Measurements from ENCODE around the gene ARL6IP4. TPM values are rescaled to one million over a fixed set of nuclear protein-coding genes. Genes with fewer than 3 reads are reported as not detected.
A peak's percentile ranks its signal among the peaks of the same experiment; 100 is the strongest.

The ARL6IP4 gene
- total and polyA plus RNA-seq, 5 donors, result 158 to 299 (median 170) TPM

DNA sequence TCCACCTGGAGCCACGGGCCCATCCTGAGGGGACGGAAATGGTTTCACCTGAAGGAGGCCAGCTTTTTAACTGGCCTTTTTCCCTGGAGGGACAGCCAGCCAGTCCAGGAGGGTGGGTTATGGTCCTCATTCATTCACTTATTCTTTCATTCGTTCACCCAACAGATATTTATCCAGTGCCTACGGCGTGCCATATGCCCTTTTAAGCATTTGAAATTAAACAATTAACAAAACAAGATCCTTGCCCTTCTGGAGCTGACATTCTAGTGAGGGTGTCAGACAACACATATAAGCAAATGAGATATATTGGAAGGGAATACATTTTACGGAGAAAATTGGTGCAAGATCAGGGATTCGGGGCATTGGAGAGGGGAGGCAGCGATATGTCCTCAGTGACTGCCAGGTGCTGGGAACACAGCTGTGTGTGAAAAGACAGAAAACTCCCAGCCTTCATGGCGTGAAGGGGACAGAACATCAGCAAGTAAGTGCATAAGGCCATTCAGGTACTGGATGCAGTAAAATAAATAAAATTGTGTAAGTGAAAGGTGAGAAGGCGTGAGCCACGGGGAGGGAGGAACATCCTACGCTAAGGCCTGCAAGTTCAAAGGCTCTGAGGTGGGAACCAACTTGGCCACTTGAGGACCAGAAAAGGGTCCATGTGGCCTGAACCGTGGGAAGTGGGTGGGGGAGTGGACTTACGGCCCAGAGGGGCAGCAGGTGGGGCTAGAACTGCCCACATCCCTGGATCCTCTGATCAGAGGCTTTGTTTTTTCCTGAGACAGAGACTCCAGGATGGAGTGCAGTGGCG lies 13.5 kb upstream of the ARL6IP4 start:
- intact Hi-C loops (cut with DNase I), result no loop called here
- ATAC-seq (no peak), DNase-seq (no peak)
- H3K9me3 ChIP-seq (ENCODE audit: control insufficient read depth, low read length), result no peaks in the 10 kb centered on the region
- 53% methylated on average over 15 of the region's 15 CpGs for WGBS
- H3K4me3 ChIP-seq (ENCODE audit: low read length), result no peak overlapping the region
- no peaks in the 10 kb centered on the region for H3K27me3 ChIP-seq (ENCODE audit: control insufficient read depth, insufficient read depth)
- H3K27ac ChIP-seq (ENCODE audit: low read length), result no peak overlapping the region
- H3K4me1 ChIP-seq (ENCODE audit: control insufficient read depth, insufficient read depth, low read length), result peaks cover 2% of the 10 kb centered on the region

DNA sequence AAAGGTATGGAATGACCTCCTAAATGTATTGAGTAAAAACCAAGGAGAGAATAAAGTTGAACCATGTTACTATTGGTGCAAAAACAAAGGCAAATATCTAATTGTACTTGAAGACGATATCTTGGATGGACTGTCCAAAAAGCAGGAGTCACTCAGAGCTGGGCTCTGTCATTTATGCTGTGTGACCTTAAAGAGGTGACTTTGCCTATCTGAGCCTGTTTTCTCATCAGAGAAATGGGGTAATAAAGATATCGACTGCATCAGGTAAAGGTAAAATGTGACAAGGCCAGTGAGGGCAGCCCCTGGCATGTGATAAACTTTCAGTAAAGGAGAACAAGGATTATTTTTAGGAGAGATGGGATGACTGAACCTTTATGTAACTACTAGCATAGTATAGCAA lies 12.4 kb upstream of the ARL6IP4 start:
- no peak for DNase-seq
- 83% methylated on average over 2 of the region's 2 CpGs for WGBS
- intact Hi-C loops (cut with DNase I), result no loop called here
- no peak for ATAC-seq
- no peaks in the 10 kb centered on the region for H3K27me3 ChIP-seq (ENCODE audit: control insufficient read depth, insufficient read depth)
- peaks cover 2% of the 10 kb centered on the region for H3K4me1 ChIP-seq (ENCODE audit: control insufficient read depth, insufficient read depth, low read length)
- no peak overlapping the region for H3K4me3 ChIP-seq (ENCODE audit: low read length)
- H3K27ac ChIP-seq (ENCODE audit: low read length), result no peak overlapping the region
- H3K9me3 ChIP-seq (ENCODE audit: control insufficient read depth, low read length), result no peaks in the 10 kb centered on the region

DNA sequence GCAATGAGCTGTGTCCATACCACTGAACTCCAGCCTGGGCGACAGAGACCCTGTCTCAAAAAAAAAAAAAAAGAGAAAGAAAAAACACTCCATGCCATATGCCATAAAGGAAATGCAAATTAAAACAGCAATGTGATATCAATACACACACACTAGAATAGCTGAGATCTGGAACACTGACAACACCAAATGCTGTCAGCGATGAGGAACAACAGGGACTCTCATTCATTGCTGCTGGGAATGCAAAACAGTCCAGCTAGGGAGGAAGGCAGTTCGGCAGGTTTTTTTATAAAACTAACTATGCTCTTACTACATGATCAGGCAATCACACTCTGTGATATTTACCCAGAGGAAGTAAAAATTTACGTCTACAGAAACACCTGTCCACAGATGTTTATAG lies 10.8 kb upstream of the ARL6IP4 start:
- WGBS, result 51% methylated on average over 4 of the region's 4 CpGs
- Histone ChIP-seq H3K27me3 (ENCODE audit: control insufficient read depth, insufficient read depth) (no peaks in the 10 kb centered on the region), H3K9me3 (ENCODE audit: control insufficient read depth, low read length) (no peaks in the 10 kb centered on the region), H3K4me3 (ENCODE audit: low read length) (no peak overlapping the region), H3K4me1 (ENCODE audit: control insufficient read depth, insufficient read depth, low read length) (peaks cover 2% of the 10 kb centered on the region), H3K27ac (ENCODE audit: low read length) (no peak overlapping the region)
- no peak for ATAC-seq
- intact Hi-C loops (cut with DNase I), result no loop called here
- no peak for DNase-seq

DNA sequence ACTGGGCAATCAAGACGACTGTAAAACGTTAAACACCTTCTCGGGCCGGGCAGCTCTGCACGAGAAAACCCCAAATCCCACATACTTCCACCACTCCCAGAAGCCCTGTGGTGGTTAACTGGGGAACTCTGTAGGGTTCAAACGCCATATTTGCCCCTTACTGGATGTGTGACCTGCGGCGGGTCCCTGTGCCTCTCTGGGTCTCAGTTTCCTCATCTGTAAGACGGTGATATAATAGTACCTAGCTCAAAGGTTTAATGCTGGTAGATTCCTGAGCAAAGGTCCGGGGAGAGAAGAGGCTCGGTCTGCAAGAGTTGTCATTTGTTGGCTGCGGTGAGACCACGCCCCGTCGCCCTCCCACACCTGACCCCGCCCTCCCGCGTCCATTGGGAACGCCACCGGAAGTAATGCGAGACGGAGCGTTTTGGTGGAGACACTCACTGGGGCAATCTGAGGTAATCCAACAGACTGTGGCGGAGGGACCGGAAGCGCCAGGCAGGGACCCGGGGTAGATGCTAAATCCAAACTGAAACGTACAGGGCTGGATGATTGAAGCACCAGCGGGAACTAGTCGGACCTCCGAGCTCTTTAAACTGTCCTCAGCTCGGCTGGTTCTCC lies 6.1 kb upstream of the ARL6IP4 start:
- no peaks in the 10 kb centered on the region for H3K27me3 ChIP-seq (ENCODE audit: control insufficient read depth, insufficient read depth)
- intact Hi-C loops (cut with DNase I), result no loop called here
- H3K4me3 ChIP-seq (ENCODE audit: low read length), result peak overlapping the region; percentile 87
- peak; percentile 98 to 99 (median 99) for DNase-seq
- ATAC-seq, result peak; percentile 95 to 96
- H3K9me3 ChIP-seq (ENCODE audit: control insufficient read depth, low read length), result no peaks in the 10 kb centered on the region
- peak overlapping the region; percentile 91 for H3K27ac ChIP-seq (ENCODE audit: low read length)
- no peaks in the 10 kb centered on the region for H3K4me1 ChIP-seq (ENCODE audit: control insufficient read depth, insufficient read depth, low read length)
- under 1% methylated on average over 32 of the region's 32 CpGs for WGBS

DNA sequence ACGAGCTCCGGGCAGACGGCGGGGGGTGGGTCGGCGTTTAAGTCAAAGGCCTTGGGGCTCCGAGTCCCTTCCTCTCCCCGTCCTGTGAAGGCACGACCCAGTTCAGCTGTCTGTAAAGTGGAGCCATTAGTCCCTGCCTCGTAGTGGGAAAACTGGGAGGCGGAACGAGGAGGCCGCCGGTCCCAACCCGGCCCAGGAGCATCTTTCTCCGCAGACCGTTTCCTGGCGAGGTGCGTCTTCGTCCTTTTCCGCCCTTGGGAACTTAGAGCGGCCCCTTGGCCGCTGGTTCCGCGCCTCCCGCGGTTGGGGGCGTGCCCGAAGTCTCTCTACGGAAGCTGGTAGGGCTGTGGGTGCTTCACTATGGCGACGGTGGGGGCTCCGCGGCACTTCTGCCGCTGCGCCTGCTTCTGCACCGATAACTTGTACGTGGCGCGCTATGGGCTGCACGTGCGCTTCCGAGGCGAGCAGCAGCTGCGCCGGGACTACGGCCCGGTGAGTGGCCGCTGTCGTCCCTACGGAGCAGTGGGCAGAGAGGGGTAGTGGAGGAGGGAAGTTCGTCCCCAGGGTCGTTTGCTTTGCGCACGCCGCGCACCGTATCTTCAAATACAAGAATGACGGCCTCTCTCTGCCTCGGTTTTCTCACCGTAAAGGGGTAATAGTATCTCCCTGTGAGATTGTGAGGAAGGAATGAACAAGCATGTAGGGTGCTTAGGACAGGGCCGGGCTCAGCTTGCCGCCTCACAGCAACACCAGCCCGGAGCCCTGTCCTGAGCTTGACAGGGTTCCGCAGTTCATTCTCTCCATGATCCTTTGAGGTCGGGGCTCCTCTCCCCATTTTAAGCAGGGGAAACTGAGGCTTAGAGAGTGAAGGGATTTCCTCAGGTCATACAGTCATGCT lies 5.3 kb upstream of the ARL6IP4 start, which contains the start of gene OGFOD2:
Gene OGFOD2 (plus strand): TSS at position 353 of the 898 bp plus-strand sequence. CDS start 8 bp downstream, at position 361.
- peak within 1 kb of the TSS; percentile 91 for H3K27ac ChIP-seq (ENCODE audit: low read length)
- WGBS, result under 1% methylated on average over 66 of the region's 66 CpGs
- peak; percentile 93 to 97 (median 97) for DNase-seq
- H3K4me3 ChIP-seq (ENCODE audit: low read length), result peak within 1 kb of the TSS; percentile 87
- no peaks in the 10 kb centered on the region for H3K4me1 ChIP-seq (ENCODE audit: control insufficient read depth, insufficient read depth, low read length)
- H3K27me3 ChIP-seq (ENCODE audit: control insufficient read depth, insufficient read depth), result no peaks in the 10 kb centered on the region
- peak; percentile 93 to 94 for ATAC-seq
- H3K9me3 ChIP-seq (ENCODE audit: control insufficient read depth, low read length), result no peaks in the 10 kb centered on the region
- intact Hi-C loops (cut with DNase I), result loop anchor here in 1 of 4 donors (5.0 kb wide), 1 partner anchor 257 kb away; the partner anchor contains the start of genes MPHOSPH9 and MTRFR

DNA sequence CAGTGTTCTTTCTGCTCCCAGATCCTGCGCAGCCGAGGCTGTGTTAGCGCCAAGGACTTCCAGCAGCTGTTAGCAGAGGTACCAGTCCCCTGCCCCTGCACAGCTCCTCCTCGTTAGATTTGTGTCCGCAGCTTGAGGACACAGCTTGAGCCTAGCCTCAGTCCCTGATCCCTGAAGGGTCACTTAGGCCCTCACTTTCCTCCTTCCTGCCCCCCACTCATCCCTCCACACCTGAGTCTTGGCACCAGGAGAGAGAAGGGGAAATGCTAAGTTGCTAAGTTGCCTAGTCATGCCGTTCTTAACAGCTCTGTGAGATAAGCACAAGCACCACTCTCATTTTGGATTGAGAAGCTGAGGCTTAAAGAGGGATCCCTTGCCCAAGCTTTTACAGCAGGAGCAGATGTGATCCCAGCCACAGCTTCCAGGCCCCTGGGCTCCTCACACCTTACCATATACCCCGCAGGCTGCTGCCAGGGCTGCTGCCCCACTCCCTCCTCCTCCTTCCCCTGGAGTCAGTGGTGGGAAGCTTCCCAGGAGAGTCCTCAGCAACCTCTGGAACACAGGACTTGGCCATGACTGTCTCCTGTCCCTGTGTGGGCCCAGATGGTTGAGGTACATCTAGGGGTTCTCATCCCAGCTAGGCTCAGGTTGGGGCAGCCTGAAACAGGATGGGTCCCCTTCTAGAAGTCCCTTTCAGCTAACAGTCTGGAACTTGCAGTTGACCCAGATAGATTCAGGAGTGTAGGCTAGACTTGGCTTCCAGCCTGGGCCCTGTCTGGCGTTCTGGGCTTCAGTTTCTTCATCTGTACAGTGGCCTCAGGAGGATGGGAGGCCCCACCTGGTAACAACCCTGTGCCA lies 4.5 kb upstream of the ARL6IP4 start:
- Histone ChIP-seq H3K27ac (ENCODE audit: low read length) (peak overlapping the region; percentile 61), H3K4me3 (ENCODE audit: low read length) (peak overlapping the region; percentile 76), H3K27me3 (ENCODE audit: control insufficient read depth, insufficient read depth) (no peaks in the 10 kb centered on the region), H3K4me1 (ENCODE audit: control insufficient read depth, insufficient read depth, low read length) (no peaks in the 10 kb centered on the region), H3K9me3 (ENCODE audit: control insufficient read depth, low read length) (no peaks in the 10 kb centered on the region)
- WGBS, result 5% methylated on average over 8 of the region's 8 CpGs
- ATAC-seq, result no peak
- intact Hi-C loops (cut with DNase I), result loop anchor here in 1 of 4 donors (5.0 kb wide), 1 partner anchor 256 kb away; the partner anchor contains the start of genes MPHOSPH9 and MTRFR
- DNase-seq, result peak in 1 of 3 donors; percentile 55

DNA sequence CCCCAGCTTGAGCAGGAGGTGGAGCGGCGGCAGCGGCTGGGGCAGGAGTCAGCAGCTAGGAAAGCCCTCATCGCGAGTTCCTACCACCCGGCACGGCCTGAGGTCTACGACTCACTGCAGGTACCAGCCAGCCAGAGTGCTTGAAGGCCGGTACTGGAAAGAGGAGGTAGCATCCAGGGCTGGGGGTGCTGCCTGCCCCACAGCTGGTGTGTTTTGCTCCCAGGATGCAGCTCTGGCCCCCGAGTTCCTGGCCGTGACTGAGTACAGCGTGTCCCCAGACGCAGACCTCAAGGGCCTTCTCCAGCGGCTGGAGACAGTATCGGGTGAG lies 3.9 kb upstream of the ARL6IP4 start:
- Histone ChIP-seq H3K4me1 (ENCODE audit: control insufficient read depth, insufficient read depth, low read length) (peaks cover under 1% of the 10 kb centered on the region), H3K4me3 (ENCODE audit: low read length) (no peak overlapping the region), H3K27me3 (ENCODE audit: control insufficient read depth, insufficient read depth) (no peaks in the 10 kb centered on the region), H3K27ac (ENCODE audit: low read length) (no peak overlapping the region), H3K9me3 (ENCODE audit: control insufficient read depth, low read length) (no peaks in the 10 kb centered on the region)
- intact Hi-C loops (cut with DNase I), result loop anchor here in 1 of 4 donors (5.0 kb wide), 1 partner anchor 256 kb away; the partner anchor contains the start of genes MPHOSPH9 and MTRFR
- WGBS, result 85% methylated on average over 15 of the region's 15 CpGs
- DNase-seq (peak in 1 of 3 donors; percentile 62), ATAC-seq (no peak)

DNA sequence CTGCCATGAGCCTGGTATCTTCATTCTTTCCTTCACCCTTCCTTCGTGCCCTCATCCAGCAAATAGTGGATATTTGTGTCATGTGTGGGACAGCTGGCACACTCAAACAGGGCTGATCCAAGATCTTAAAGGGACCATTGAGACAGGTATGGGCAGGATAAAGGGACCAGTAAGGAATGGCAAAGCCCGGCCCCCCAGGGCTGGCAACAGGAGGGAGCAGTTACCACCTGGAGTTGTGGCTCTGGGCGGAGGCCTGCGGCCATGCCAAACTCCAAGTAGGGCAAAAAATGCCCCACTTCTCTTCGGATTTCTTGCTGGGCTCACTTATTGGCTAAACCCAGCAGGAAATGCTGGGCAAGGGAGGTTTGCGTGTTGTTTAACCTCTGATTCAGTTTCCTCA lies 3.3 kb upstream of the ARL6IP4 start:
- H3K4me3 ChIP-seq (ENCODE audit: low read length), result no peak overlapping the region
- intact Hi-C loops (cut with DNase I), result loop anchor here in 1 of 4 donors (5.0 kb wide), 1 partner anchor 255 kb away; the partner anchor contains the start of genes MPHOSPH9 and MTRFR
- DNase-seq (peak in 1 of 3 donors; percentile 30), ATAC-seq (no peak)
- WGBS, result 87% methylated on average over 6 of the region's 6 CpGs
- no peaks in the 10 kb centered on the region for H3K9me3 ChIP-seq (ENCODE audit: control insufficient read depth, low read length)
- no peak overlapping the region for H3K27ac ChIP-seq (ENCODE audit: low read length)
- no peaks in the 10 kb centered on the region for H3K27me3 ChIP-seq (ENCODE audit: control insufficient read depth, insufficient read depth)
- H3K4me1 ChIP-seq (ENCODE audit: control insufficient read depth, insufficient read depth, low read length), result peaks cover 4% of the 10 kb centered on the region

DNA sequence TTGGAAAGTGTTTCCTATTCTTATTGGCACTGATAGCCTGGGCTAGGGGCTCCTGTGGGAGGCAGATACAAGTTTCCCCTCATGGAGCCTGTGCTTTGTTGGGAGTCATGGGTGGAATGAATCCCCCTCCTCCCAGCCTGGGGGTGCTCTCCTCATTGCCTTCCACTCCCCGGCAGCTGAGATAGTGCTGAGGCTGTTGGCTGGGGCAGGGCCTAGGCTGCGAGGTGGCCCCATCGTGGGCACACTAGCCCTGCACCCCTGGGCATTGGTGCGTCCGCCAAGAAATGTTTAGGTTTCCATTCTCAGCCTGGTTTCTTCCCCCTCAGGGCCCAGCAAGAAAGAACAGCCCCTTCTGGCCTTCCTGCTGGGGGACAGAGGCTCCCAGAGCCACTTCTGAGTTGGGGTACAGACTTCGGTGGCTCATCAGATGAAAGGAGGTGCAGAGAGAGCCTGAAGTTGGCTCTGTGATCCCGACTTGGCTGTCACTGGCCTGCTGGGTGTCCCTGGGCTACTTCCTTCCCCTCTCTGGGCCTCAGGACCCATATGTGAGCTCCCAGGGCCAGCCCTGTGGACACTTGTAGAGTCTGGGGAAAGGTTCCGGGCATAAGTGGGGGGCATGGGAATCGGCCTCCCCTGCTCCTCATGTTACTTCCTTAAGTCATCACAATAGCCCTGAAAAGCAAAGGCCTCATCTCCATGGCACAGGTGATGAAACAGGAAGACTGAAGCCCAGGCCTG lies 2.7 kb upstream of the ARL6IP4 start:
- ATAC-seq (no peak), DNase-seq (peak in 1 of 3 donors; percentile 41)
- Histone ChIP-seq H3K9me3 (ENCODE audit: control insufficient read depth, low read length) (no peaks in the 10 kb centered on the region), H3K4me3 (ENCODE audit: low read length) (no peak overlapping the region), H3K27me3 (ENCODE audit: control insufficient read depth, insufficient read depth) (no peaks in the 10 kb centered on the region), H3K27ac (ENCODE audit: low read length) (no peak overlapping the region), H3K4me1 (ENCODE audit: control insufficient read depth, insufficient read depth, low read length) (peaks cover 4% of the 10 kb centered on the region)
- intact Hi-C loops (cut with DNase I), result loop anchor here in 1 of 4 donors (5.0 kb wide), 1 partner anchor 254 kb away; the partner anchor contains the start of genes MPHOSPH9 and MTRFR
- WGBS, result 81% methylated on average over 9 of the region's 9 CpGs

All from right cardiac atrium (tissue), 5 donors.